GM21576 (cell line): ENCODE results near the gene PDILT.
"Not testable (repeated sequence)": the region's sequence is repeated elsewhere in the genome, so short reads cannot be mapped to it uniquely, and the experiment has no call there.

Source experiments
- ATAC-seq: cut with Tn5 transposase; IDR thresholded peaks from one replicate; pipeline ENCODE4 v1.9.1; 2021; ENCODE audit warnings: mild to moderate bottlenecking, moderate library complexity; ENCODE audit not compliant: unreplicated experiment

The PDILT gene

DNA sequence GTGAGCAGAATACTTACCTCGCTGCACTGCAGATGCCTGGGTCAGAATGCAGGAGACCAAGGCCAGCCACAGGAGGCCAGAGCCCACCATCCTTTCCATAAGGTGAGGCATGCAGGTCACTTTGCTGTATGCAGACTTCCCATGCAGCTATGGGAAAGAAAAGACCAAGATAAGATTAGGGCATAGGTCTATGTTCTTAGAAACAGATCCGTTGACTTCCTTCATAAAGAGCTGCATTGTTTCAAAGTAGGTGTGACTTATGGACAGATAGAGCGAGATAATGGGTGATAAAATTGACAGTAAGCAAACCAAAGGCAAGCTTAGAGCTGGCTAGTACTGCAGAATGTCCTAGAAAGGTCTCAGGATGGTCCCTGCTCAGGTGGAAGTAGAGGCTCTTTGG, 78.2 kb downstream of the PDILT start:
- no peak for ATAC-seq

DNA sequence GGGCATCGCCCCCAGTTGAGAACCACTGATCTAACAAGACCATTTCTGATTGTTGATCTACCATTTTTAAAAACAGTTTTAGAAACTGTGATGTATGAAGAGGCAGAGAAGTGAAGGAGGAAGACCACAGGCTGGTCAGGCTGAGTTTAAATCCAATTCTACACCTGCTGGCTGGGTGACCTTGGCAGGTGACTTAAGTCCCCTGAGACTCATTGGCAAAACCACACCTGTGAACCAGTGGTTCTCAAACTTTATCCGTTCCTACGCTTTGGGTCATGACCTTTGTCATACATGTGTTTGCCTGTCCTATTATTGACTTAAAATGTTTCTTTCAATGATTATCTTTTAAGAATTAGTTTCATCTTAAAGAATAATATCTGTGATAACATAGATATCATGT, 79.5 kb downstream of the PDILT start:
- ATAC-seq = no peak

DNA sequence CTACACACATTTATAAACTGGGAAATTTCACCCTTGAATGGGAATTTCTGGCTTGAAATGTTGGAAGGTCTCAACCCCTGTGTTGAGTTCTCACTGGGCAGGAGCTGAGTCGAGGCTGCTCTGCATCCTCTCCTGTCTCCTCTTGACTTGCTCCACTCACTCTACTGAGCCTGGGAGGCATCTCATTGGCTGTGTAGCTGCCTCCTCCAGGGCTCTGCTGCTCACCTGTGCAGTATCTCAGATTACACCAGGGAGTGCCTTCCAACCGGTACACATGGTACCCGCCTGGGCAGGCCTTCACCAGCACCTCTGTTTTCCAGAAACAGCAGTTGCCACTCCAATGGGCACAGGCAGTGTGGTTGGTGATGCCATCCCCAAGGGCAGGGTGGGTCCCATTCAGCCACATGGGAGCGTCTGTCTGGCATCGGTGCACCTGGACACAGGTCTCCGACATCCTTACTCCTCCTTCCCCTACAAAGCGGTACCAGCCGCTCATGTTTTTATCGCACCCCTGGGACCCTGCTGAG, 80.9 kb downstream of the PDILT start:
- ATAC-seq = no peak

GRCh38 chr16:20322696-20323095, 81.8 kb downstream of the PDILT start:
- ATAC-seq = no peak

- no peak for ATAC-seq
Measured at GRCh38 chr16:20321671-20322070, 82.9 kb downstream of the PDILT start.

DNA sequence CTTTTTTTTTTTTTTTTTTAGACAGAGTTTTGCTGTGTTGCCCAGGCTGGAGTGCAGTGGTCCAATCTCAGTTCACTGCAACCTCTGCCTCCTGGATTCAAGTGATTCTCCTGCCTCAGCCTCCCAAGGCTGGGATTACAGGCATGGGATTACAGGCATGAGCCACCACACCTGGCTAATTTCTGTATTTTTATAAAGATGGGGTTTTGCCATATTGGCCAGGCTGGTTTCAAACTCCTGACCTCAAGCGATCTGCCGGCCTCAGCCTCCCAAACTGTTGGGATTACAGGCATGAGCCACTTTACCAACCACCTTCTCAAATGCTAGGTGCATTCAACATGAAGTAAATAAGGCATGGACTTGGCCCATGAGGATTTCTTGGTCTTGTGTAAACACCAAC, 83.5 kb downstream of the PDILT start:
- ATAC-seq = not testable (repeated sequence)

GRCh38 chr16:20320592-20320991, 83.9 kb downstream of the PDILT start:
- ATAC-seq = no peak

GRCh38 chr16:20320178-20320577, 84.4 kb downstream of the PDILT start:
- no peak for ATAC-seq

- no peak for ATAC-seq
Measured at GRCh38 chr16:20319406-20319805, 85.1 kb downstream of the PDILT start.

DNA sequence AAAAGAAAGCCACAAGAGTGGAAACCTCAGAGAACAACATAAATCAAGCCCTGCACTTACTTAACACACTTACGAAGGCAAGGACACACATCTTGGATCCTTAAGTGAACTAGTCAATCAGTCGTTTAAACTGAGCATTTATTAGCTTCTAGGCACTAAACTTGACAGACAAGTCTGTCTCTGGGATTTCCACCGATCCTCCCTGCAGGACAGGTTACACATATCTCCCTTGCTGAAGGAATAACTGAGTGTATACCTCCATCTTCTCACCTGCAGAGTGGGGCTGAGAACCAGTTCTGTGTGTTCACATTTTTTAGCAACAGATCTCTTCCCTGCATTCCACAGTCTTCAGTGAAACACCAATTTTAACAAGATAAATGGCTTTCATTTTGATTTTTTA, 86.1 kb downstream of the PDILT start:
- no peak for ATAC-seq

DNA sequence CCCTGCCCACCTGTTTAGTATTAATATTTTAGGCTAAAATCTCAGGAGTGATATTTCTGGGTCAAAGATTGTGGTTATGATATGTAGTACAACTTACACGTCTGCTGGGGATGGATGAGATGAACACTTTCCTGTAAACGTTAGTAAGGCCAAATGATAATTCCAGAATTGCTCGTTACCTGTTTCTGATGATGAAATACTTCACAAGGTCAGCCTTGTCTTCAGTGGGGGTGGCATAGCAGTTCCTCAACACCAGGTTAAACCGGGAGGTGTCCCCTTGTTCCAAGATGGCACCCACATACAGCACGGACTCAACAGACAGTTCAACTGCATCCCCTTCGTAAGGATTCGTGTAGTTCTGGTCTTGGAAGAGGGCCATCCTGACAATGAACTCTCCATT, 86.5 kb downstream of the PDILT start:
- no peak for ATAC-seq

DNA sequence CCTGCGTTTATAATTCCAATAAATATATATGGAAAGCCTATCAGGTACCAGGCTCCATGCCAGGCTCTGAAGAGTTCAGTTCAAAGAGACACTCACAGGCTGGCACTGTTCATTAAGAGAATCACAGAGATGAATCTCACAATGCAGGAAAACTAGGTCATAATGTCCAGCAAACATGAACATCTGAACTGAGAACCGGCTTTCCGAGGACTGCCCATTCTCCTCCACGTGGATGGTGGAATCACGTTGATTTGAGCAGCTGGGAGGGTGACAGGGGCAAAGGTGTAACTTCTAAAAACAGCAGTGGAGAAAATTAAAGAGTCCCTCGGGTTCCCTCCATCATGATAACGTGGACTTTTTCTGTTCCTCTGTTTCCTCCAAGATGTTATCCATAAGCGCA, 87.4 kb downstream of the PDILT start:
- no peak for ATAC-seq

DNA sequence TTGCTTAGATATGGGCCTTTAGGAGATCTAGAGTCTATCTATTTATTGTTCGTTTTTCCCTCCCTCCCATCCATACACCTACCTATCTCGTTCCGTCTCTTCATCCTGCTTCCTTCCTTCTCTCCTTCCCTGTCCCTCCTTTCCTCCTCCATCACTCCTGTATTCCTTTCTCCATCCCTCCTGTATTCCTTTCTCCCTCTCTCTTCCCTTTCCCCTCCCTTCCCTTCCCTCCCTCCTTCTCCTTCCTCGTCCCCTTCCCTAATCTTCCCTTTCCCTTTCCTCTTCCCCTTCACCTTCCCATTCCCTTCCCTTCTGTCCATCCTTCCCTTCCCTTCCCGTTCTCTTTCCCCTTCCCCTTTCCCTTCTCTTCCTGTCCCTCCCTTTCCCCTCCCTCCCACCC, 87.8 kb downstream of the PDILT start:
- no peak for ATAC-seq

GRCh38 chr16:20315764-20316163, 88.8 kb downstream of the PDILT start:
- no peak for ATAC-seq

DNA sequence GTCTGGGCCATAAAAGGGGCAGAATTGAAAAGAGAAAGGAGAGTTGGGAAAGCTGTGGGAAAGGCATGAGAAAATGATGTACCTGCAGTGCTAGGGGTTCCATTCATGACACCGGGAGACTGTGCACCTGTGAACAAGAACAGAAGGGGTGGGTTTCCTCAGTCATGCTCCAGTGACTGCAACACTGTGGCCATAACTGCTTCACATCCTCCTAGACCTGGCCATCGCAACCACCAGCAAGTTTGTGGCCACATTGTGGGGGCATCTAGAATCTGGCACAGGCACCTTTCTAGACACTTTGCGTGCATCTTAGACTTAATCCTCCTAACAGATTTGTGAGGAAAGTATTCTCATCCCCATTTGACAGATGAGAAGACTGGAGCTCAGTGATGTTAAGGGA, 90.0 kb downstream of the PDILT start:
- no peak for ATAC-seq

DNA sequence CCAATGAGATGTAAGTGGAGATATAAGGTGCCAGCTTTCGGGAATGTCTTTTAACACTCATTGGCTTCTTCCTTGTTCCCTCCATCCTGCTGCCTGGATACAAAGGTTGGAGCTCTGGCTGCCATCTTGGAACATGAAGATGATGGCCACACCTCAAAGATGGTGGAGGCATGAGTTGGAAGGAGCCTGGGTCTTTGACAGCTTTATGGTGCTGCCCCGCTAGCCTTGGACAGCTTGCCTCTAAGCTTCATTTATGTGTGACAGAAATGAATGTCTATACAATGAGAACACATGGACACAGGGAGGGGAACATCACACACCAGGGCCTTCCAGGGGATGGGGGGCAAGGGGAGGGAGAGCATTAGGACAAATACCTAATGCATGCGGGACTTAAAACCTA, 90.8 kb downstream of the PDILT start:
- no peak for ATAC-seq

DNA sequence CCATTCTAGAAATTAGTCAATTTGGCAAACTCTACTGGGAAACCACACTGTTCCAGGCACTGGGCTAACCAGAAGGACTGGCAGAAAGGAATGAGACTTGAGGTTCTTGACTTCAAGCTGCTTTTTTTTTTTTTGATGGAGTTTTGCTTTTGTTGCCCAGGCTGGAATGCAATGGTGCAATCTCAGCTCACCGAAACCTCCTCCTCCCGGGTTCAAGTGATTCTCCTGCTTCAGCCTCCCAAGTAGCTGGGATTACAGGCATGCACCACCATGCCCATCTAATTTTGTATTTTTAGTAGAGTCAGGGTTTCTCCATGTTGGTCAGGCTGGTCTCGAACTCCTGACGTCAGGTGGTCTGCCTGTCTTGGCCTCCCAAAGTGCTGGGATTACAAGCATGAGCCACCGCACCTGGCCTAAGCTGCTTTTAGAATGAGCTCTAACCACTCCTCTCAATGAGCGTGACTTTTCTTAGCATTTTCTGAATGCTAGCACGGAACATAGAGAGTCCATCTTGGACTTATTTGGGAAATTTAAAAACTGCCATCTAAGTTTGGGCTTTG, 91.9 kb downstream of the PDILT start:
- ATAC-seq = not testable (repeated sequence)

GRCh38 chr16:20311548-20311947, 93.0 kb downstream of the PDILT start:
- ATAC-seq = no peak

GRCh38 chr16:20310421-20311395, 93.8 kb downstream of the PDILT start:
- no peak for ATAC-seq

- no peak for ATAC-seq
Measured at GRCh38 chr16:20309786-20310185, 94.8 kb downstream of the PDILT start.
